K562 (cell line): ENCODE measurements around the gene CAST. TPM values are rescaled to one million over a fixed set of nuclear protein-coding genes. Genes with fewer than 3 reads are reported as not detected.
A peak's percentile ranks its signal among the peaks of the same experiment; 100 is the strongest.

Experiments
- BHLHE40 ChIP-seq: IDR thresholded peaks from 2 replicates; pipeline ENCODE4 v1.6.1; 2011; ENCODE audit warnings: low read length, improper control_type of control experiment
- ELF4 ChIP-seq: fragments of 450-650 bp; formaldehyde crosslinking; IDR thresholded peaks from 2 replicates; pipeline ENCODE4 v1.4.0; 2022; ENCODE audit warnings: missing genetic modification characterization
- FOXA3 ChIP-seq, 2 experiments: fragments of 450-650 bp in 1 of 2; sonication (generic) in 1 of 2; formaldehyde crosslinking; IDR thresholded peaks in 1 of 2; conservative IDR thresholded peaks in 1 of 2; 2 replicates each; pipeline versions ENCODE4 v1.4.0 to v1.8.0; 2020 to 2022; ENCODE audit warnings: mild to moderate bottlenecking in 2 of 2, missing genetic modification reagents in 1 of 2
- HEY1 ChIP-seq: fragments of 250-450 bp; sonication (Bioruptor Pico); IDR thresholded peaks from 2 replicates; pipeline ENCODE4 v1.5.0; 2020; ENCODE audit warnings: mild to moderate bottlenecking, moderate library complexity, borderline replicate concordance
- HSF4 ChIP-seq: fragments of 250-450 bp; sonication (Bioruptor Pico); IDR thresholded peaks from 2 replicates; pipeline ENCODE4 v2.1.2; 2022; ENCODE audit warnings: mild to moderate bottlenecking, moderate library complexity, borderline replicate concordance
- MAFK ChIP-seq: IDR thresholded peaks from 2 replicates; pipeline ENCODE4 v1.6.1; 2011; ENCODE audit warnings: low read length, improper control_type of control experiment
- MTF1 ChIP-seq: fragments of 250-450 bp; sonication (Bioruptor Pico); IDR thresholded peaks from 2 replicates; pipeline ENCODE4 v1.9.0; 2021; ENCODE audit warnings: moderate library complexity, mild to moderate bottlenecking, inconsistent platforms, borderline replicate concordance
- NELFE ChIP-seq: IDR thresholded peaks from 2 replicates; pipeline ENCODE4 v1.6.1; 2011; ENCODE audit warnings: mild to moderate bottlenecking; ENCODE audit not compliant: insufficient read depth, insufficient read length
- NFE2L1 ChIP-seq: fragments of 450-650 bp; IDR thresholded peaks from 2 replicates; pipeline ENCODE4 v1.6.1; 2016; ENCODE audit warnings: missing genetic modification characterization, low read depth, mild to moderate bottlenecking, missing compliant biosample characterization, moderate library complexity, borderline replicate concordance
- NKRF ChIP-seq: fragments of 450-650 bp; IDR thresholded peaks from 2 replicates; pipeline ENCODE4 v1.6.1; 2016; ENCODE audit warnings: borderline replicate concordance
- OTX1 ChIP-seq: fragments of 450-650 bp; formaldehyde crosslinking; IDR thresholded peaks from 2 replicates; pipeline ENCODE4 v1.4.0; 2022; ENCODE audit warnings: mild to moderate bottlenecking
- POLR2G ChIP-seq: fragments of 200-400 bp; formaldehyde crosslinking; IDR thresholded peaks from 2 replicates; pipeline ENCODE4 v1.6.1; 2017; ENCODE audit warnings: low read depth, mild to moderate bottlenecking, antibody characterized with exemption, low read length, moderate library complexity
- PTTG1 ChIP-seq: fragments of 450-650 bp; IDR thresholded peaks from 2 replicates; pipeline ENCODE4 v1.6.1; 2016; ENCODE audit warnings: low read depth, mild to moderate bottlenecking, missing genetic modification characterization, missing compliant biosample characterization
- RAD51 ChIP-seq: fragments of 450-650 bp; IDR thresholded peaks from 2 replicates; pipeline ENCODE4 v1.7.1; 2016; ENCODE audit warnings: low read depth, mild to moderate bottlenecking, borderline replicate concordance
- RBM14 ChIP-seq: fragments of 200-400 bp; formaldehyde crosslinking; IDR thresholded peaks from 2 replicates; pipeline ENCODE4 v1.6.1; 2018; ENCODE audit warnings: low read depth, mild to moderate bottlenecking, low read length, moderate library complexity, borderline replicate concordance; ENCODE audit not compliant: insufficient read depth
- SMC3 ChIP-seq: conservative IDR thresholded peaks from 2 replicates; pipeline ENCODE4 v1.6.1; 2011; ENCODE audit warnings: low read depth, low read length, improper control_type of control experiment; ENCODE audit not compliant: insufficient read depth
- STAG1 ChIP-seq: sonication (generic); formaldehyde crosslinking; IDR thresholded peaks from 2 replicates; pipeline ENCODE4 v1.5.0; 2020; ENCODE audit warnings: missing genetic modification reagents, borderline replicate concordance
- TAF1 ChIP-seq: IDR thresholded peaks from 2 replicates; pipeline ENCODE4 v1.6.1; 2011; ENCODE audit warnings: mild to moderate bottlenecking, low read length, moderate library complexity; ENCODE audit not compliant: insufficient read depth, control insufficient read depth, severe bottlenecking; ENCODE audit errors: extremely low read depth
- TBP ChIP-seq: optimal IDR thresholded peaks from 2 replicates; pipeline ENCODE3; 2011; ENCODE audit warnings: low read depth, low read length, improper control_type of control experiment
- ZNF324 ChIP-seq: fragments of 250-450 bp; sonication (Bioruptor Pico); IDR thresholded peaks from 2 replicates; pipeline ENCODE4 v1.4.0; 2020; ENCODE audit warnings: mild to moderate bottlenecking
- ZNF507 ChIP-seq: conservative IDR thresholded peaks from 2 replicates; pipeline ENCODE4 v1.6.1; 2017; ENCODE audit warnings: missing genetic modification characterization, missing compliant biosample characterization
- ZNF75A ChIP-seq: fragments of 450-650 bp; formaldehyde crosslinking; IDR thresholded peaks from 2 replicates; pipeline ENCODE4 v1.4.0; 2020; ENCODE audit warnings: mild to moderate bottlenecking
- polyA plus RNA-seq, 8 experiments: library from polyadenylated mRNA; depleted of rRNA in 4 of 8; stranded (reverse) in 5 of 8; unstranded in 3 of 8; fragments of >200 nt; fragmentation: Nextera tagmentation in 2 of 8; fragmentation: Illumina TruSeq in 1 of 8; extraction: Ambion mirVana in 2 of 8; extraction: Trizol in 1 of 8; gene quantifications; 2 replicates each; pipeline versions ENCODE4 v1.2.1 to v1.2.3, GENCODE V29; 2011 to 2014; ENCODE audit warnings: inconsistent platforms in 1 of 8, missing spikeins in 1 of 8
- total RNA-seq, 7 experiments: library from RNA; depleted of rRNA in 6 of 7; stranded (reverse); fragments of >200 nt in 6 of 7; fragmentation: Illumina TruSeq in 2 of 7; extraction: Trizol in 2 of 7; gene quantifications; 2 replicates each; pipeline versions ENCODE4 v1.2.1 to v1.2.3, GENCODE V29; 2011 to 2021; ENCODE audit warnings: low replicate concordance in 1 of 7
- TF ChIP-seq, protein P1 (sequence below): fragments of 250-450 bp; sonication (Bioruptor Pico); IDR thresholded peaks from 2 replicates; pipeline ENCODE4 v1.4.0; 2020; ENCODE audit warnings: mild to moderate bottlenecking, moderate library complexity
- TF ChIP-seq, protein P2 (sequence below): fragments of 250-450 bp; sonication (Bioruptor Pico); IDR thresholded peaks from 2 replicates; pipeline ENCODE4 v1.8.0; 2021; ENCODE audit warnings: borderline replicate concordance, mild to moderate bottlenecking, moderate library complexity; ENCODE audit not compliant: poor library complexity, severe bottlenecking

Gene CAST
- total and polyA plus RNA-seq, 9 of the 15 experiments (the other 6 are each of a cell fraction or from before 2014, with no cell fraction given), result 55.5 to 136 (median 86.1) TPM

DNA sequence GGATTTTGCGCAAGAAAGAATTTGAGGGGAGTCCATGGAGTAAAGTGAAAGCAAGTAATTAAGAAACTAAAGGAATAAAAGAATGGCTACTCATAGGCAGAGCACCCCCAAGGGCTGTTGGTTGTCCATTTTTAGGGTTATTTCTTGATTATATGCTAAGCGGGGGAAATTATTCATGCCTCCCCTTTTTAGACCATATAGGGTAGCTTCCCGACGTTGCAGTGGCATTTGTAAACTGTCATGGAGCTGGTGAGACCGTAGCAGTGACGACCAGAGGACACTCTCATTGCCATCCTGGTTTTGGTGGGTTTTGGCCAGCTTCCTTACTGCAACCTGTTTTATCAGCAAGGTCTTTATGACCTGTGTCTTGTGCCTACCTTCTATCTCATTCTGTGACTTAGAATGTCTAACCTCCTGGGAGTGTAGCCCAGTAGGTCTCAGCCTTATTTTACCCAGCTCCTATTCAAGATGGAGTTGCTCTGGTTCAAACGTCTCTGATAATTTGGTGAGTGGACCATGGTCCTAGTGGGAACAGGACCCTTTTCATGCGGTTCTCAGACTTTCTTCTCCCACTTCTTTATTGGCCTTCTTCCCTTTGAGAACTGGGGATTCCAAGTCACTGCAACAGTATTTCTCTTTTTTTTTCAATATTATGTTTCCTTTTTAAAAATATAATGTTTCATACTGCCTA is 146.8 kb downstream of the CAST start (continued):
- TF ChIP-seq ZNF324 (CRISPR knock-in tag) (peak; percentile 81), ZNF75A (CRISPR knock-in tag) (peak; percentile 75; the same call in 1 of the 2 replicates), PTTG1 (tag) (peak; percentile 98), ZNF507 (tag) (peak; percentile 68), NKRF (no peak), SMC3 (no peak), RBM14 (no peak), TAF1 (no peak), MTF1 (CRISPR knock-in tag) (no peak; the same call in 1 of the 2 replicates), POLR2G (no peak), ELF4 (CRISPR knock-in tag) (peak; percentile 95), FOXA3 (CRISPR knock-in tag; conservative IDR thresholded peaks at IDR 0.05 in 1 of 2, IDR thresholded peaks at IDR 0.05 in 1 of 2) (no peak; a peak in 1 of 4 replicates), MAFK (no peak), HSF4 (CRISPR knock-in tag) (peak; percentile 94; the same call in 1 of the 2 replicates), TBP (no peak), HEY1 (CRISPR knock-in tag) (no peak), STAG1 (CRISPR knock-in tag) (no peak), OTX1 (CRISPR knock-in tag) (peak; percentile 85), NELFE (no peak), BHLHE40 (no peak), RAD51 (no peak), NFE2L1 (tag) (no peak)
- TF ChIP-seq, protein P1, sequence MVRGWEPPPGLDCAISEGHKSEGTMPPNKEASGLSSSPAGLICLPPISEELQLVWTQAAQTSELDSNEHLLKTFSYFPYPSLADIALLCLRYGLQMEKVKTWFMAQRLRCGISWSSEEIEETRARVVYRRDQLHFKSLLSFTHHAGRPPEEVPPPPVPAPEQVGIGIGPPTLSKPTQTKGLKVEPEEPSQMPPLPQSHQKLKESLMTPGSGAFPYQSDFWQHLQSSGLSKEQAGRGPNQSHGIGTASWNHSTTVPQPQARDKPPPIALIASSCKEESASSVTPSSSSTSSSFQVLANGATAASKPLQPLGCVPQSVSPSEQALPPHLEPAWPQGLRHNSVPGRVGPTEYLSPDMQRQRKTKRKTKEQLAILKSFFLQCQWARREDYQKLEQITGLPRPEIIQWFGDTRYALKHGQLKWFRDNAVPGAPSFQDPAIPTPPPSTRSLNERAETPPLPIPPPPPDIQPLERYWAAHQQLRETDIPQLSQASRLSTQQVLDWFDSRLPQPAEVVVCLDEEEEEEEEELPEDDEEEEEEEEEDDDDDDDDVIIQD (CRISPR knock-in tag), result peak; percentile 94
- TF ChIP-seq, protein P2, sequence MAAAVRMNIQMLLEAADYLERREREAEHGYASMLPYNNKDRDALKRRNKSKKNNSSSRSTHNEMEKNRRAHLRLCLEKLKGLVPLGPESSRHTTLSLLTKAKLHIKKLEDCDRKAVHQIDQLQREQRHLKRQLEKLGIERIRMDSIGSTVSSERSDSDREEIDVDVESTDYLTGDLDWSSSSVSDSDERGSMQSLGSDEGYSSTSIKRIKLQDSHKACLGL (CRISPR knock-in tag), result peak; percentile 74
